HepG2 (cell line): Measurements from ENCODE around the gene ANKUB1. TPM values are rescaled to one million over a fixed set of nuclear protein-coding genes. Genes with fewer than 3 reads are reported as not detected.

Experiments used
- FOXA3 ChIP-seq: IDR thresholded peaks from 2 replicates; pipeline ENCODE4 v1.6.1; 2016; ENCODE audit warnings: missing genetic modification reagents, missing compliant biosample characterization
- FOXK2 ChIP-seq: fragments of 450-650 bp; IDR thresholded peaks from 2 replicates; pipeline ENCODE4 v1.6.1; 2016
- GTF2F1 ChIP-seq: fragments of 150-350 bp; IDR thresholded peaks from 2 replicates; pipeline ENCODE4 v1.6.1; 2014; ENCODE audit warnings: low read length
- MXI1 ChIP-seq: IDR thresholded peaks from 3 replicates; pipeline ENCODE4 v1.6.1; 2012; ENCODE audit warnings: low read depth, low read length, inconsistent platforms, borderline replicate concordance
- NCOA2 ChIP-seq: sonication (generic); formaldehyde crosslinking; IDR thresholded peaks from 2 replicates; pipeline ENCODE4 v1.8.0; 2022; ENCODE audit warnings: inconsistent platforms
- NFIB ChIP-seq: sonication (generic); formaldehyde crosslinking; IDR thresholded peaks from 2 replicates; pipeline ENCODE4 v1.9.0; 2021; ENCODE audit warnings: missing genetic modification reagents, mild to moderate bottlenecking, borderline replicate concordance
- SALL2 ChIP-seq: sonication (generic); formaldehyde crosslinking; IDR thresholded peaks from 2 replicates; pipeline ENCODE4 v1.8.1; 2023; ENCODE audit warnings: mild to moderate bottlenecking, missing genetic modification reagents, inconsistent platforms
- SRF ChIP-seq: IDR thresholded peaks from 2 replicates; pipeline ENCODE4 v1.6.1; 2011; ENCODE audit warnings: mild to moderate bottlenecking, low read depth, low read length, moderate library complexity
- ZFP36L2 ChIP-seq: sonication (generic); formaldehyde crosslinking; IDR thresholded peaks from 2 replicates; pipeline ENCODE4 v1.4.0; 2020; ENCODE audit warnings: missing genetic modification reagents
- ZMYM4 ChIP-seq: sonication (generic); formaldehyde crosslinking; IDR thresholded peaks from 2 replicates; pipeline ENCODE4 v1.8.1; 2023; ENCODE audit warnings: mild to moderate bottlenecking, missing genetic modification reagents
- ZNF12 ChIP-seq: sonication (generic); formaldehyde crosslinking; IDR thresholded peaks from 2 replicates; pipeline ENCODE4 v1.5.0; 2020; ENCODE audit warnings: missing genetic modification reagents
- ZNF253 ChIP-seq: sonication (generic); formaldehyde crosslinking; IDR thresholded peaks from 2 replicates; pipeline ENCODE4 v1.8.0; 2022; ENCODE audit warnings: mild to moderate bottlenecking, missing genetic modification reagents, borderline replicate concordance
- ZNF619 ChIP-seq: sonication (generic); formaldehyde crosslinking; IDR thresholded peaks from 2 replicates; pipeline ENCODE4 v1.4.0; 2020; ENCODE audit warnings: mild to moderate bottlenecking, missing genetic modification reagents
- polyA plus RNA-seq, 8 experiments: library from polyadenylated mRNA; depleted of rRNA in 3 of 8; stranded (reverse) in 7 of 8; unstranded in 1 of 8; fragments of >200 nt; fragmentation: Illumina TruSeq in 4 of 8; extraction: Trizol in 4 of 8; gene quantifications; 2 replicates each; pipeline versions ENCODE4 v1.2.1 to v1.2.3, GENCODE V29; 2011 to 2016; ENCODE audit warnings: low read depth in 4 of 8, missing spikeins in 1 of 8, mixed read lengths in 1 of 8; ENCODE audit not compliant: insufficient read depth in 1 of 8
- total RNA-seq, 5 experiments: library from RNA; depleted of rRNA; stranded (reverse); fragments of >200 nt; fragmentation: Illumina TruSeq; extraction: Trizol; gene quantifications; 2 replicates each; pipeline ENCODE4 v1.2.3, GENCODE V29; 2016; ENCODE audit warnings: low read depth in 1 of 5
- TF ChIP-seq, protein P1 (sequence below): sonication (generic); formaldehyde crosslinking; IDR thresholded peaks from 2 replicates; pipeline ENCODE4 v1.8.1; 2023; ENCODE audit warnings: mild to moderate bottlenecking, moderate library complexity, missing genetic modification reagents
- TF ChIP-seq, protein P2 (sequence below): sonication (generic); formaldehyde crosslinking; IDR thresholded peaks from 2 replicates; pipeline ENCODE4 v1.4.0; 2020; ENCODE audit warnings: mild to moderate bottlenecking, low read depth, missing genetic modification reagents
- TF ChIP-seq, protein P3 (sequence below): IDR thresholded peaks from 2 replicates; pipeline ENCODE4 v1.6.1; 2016
- TF ChIP-seq, protein P4 (sequence below): sonication (generic); formaldehyde crosslinking; IDR thresholded peaks from 2 replicates; pipeline ENCODE4 v1.4.0; 2020; ENCODE audit warnings: missing genetic modification reagents, borderline replicate concordance
- TF ChIP-seq, protein P5 (sequence below): sonication (generic); formaldehyde crosslinking; IDR thresholded peaks from 2 replicates; pipeline ENCODE4 v1.5.0; 2020; ENCODE audit warnings: mild to moderate bottlenecking, missing genetic modification reagents
- TF ChIP-seq, protein P6 (sequence below): sonication (generic); formaldehyde crosslinking; conservative IDR thresholded peaks from 2 replicates; pipeline ENCODE4 v1.8.0; 2022; ENCODE audit warnings: mild to moderate bottlenecking, moderate library complexity, missing genetic modification reagents

Gene ANKUB1
- total and polyA plus RNA-seq, 2 of the 13 experiments (the other 11 are each of a cell fraction or from before 2014, with no cell fraction given): not detected

DNA sequence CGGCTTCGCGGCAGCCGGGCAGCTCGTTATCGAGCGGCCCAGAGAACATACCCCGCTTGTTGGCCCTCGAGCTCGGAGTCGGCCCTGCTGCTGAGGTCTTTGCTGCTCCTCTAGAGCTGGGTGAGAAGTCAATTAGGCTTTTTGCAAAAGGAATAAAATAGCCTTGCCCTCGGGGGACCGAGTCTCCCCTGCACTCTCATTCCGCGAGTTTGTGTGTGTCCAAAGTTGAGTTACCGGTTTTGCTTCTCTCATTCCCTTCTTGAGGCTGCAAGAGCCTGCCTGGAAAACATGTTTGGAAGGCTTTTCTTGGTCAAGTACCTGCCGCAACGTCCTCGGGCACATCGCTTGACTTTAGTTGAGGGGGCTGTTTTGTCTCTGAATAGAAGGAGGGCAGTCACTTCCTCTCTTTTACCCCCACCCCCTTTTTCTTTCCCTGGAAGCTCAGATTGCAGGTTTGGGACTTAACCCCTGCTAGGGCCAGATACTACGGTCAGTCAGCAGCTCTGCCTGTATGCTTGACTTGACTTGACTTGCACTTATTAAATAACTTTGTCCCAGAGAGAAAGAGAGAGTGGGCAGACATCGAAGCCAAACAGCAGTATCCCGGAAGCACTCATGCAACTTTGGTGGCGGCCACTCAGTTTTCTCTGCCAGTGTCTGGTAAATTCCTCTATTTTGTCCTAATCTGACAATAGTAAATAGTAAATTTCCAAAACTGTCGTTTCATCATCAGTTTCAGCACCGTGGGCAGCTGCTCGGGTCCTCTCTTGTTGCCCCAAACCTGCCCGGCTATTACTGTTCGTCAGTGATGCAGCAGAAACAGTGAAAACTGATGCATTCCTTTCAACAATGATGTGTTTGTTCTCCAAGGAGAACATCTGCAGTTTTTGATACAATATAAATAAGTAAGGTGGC is 21.3 kb upstream of the ANKUB1 start (continued):
- TF ChIP-seq ZFP36L2 (no peak), MXI1 (no peak), GTF2F1 (no peak), FOXK2 (no peak), ZNF253 (CRISPR knock-in tag) (no peak), FOXA3 (no peak), ZNF619 (CRISPR knock-in tag) (no peak; the same call in 1 of the 2 replicates), ZMYM4 (no peak), NFIB (no peak), SRF (no peak), ZNF12 (CRISPR knock-in tag) (no peak), SALL2 (CRISPR knock-in tag) (0 out of 2 replicates have a peak, but pooled peaks have one; percentile 14), NCOA2 (CRISPR knock-in tag) (no peak)
- TF ChIP-seq, protein P1, sequence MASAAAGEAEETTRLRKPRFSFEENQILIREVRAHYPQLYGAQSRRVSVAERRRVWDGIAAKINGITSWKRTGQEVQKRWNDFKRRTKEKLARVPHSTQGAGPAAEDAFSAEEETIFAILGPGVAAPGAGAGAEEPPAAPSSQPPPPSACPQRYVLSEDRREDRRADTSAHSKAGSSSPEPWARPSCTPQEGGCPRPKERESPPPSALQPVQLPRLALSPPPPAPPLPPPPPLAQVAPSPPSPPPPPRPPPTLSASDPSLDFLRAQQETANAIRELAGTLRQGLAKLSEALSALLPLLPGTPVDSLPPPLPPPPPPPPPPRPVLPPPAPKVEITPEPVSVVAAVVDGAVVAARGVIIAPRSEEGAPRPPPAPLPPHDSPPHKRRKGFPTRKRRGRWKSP: no peak
- TF ChIP-seq, protein P2, sequence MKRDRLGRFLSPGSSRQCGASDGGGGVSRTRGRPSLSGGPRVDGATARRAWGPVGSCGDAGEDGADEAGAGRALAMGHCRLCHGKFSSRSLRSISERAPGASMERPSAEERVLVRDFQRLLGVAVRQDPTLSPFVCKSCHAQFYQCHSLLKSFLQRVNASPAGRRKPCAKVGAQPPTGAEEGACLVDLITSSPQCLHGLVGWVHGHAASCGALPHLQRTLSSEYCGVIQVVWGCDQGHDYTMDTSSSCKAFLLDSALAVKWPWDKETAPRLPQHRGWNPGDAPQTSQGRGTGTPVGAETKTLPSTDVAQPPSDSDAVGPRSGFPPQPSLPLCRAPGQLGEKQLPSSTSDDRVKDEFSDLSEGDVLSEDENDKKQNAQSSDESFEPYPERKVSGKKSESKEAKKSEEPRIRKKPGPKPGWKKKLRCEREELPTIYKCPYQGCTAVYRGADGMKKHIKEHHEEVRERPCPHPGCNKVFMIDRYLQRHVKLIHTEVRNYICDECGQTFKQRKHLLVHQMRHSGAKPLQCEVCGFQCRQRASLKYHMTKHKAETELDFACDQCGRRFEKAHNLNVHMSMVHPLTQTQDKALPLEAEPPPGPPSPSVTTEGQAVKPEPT (CRISPR knock-in tag): no peak
- TF ChIP-seq, protein P3, sequence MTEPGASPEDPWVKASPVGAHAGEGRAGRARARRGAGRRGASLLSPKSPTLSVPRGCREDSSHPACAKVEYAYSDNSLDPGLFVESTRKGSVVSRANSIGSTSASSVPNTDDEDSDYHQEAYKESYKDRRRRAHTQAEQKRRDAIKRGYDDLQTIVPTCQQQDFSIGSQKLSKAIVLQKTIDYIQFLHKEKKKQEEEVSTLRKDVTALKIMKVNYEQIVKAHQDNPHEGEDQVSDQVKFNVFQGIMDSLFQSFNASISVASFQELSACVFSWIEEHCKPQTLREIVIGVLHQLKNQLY (CRISPR knock-in tag): no peak
- TF ChIP-seq, protein P4, sequence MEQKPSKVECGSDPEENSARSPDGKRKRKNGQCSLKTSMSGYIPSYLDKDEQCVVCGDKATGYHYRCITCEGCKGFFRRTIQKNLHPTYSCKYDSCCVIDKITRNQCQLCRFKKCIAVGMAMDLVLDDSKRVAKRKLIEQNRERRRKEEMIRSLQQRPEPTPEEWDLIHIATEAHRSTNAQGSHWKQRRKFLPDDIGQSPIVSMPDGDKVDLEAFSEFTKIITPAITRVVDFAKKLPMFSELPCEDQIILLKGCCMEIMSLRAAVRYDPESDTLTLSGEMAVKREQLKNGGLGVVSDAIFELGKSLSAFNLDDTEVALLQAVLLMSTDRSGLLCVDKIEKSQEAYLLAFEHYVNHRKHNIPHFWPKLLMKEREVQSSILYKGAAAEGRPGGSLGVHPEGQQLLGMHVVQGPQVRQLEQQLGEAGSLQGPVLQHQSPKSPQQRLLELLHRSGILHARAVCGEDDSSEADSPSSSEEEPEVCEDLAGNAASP (CRISPR knock-in tag): no peak
- TF ChIP-seq, protein P5, sequence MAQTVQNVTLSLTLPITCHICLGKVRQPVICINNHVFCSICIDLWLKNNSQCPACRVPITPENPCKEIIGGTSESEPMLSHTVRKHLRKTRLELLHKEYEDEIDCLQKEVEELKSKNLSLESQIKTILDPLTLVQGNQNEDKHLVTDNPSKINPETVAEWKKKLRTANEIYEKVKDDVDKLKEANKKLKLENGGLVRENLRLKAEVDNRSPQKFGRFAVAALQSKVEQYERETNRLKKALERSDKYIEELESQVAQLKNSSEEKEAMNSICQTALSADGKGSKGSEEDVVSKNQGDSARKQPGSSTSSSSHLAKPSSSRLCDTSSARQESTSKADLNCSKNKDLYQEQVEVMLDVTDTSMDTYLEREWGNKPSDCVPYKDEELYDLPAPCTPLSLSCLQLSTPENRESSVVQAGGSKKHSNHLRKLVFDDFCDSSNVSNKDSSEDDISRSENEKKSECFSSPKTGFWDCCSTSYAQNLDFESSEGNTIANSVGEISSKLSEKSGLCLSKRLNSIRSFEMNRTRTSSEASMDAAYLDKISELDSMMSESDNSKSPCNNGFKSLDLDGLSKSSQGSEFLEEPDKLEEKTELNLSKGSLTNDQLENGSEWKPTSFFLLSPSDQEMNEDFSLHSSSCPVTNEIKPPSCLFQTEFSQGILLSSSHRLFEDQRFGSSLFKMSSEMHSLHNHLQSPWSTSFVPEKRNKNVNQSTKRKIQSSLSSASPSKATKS (CRISPR knock-in tag): 0 out of 2 replicates have a peak, but pooled peaks have one; percentile 26
- TF ChIP-seq, protein P6, sequence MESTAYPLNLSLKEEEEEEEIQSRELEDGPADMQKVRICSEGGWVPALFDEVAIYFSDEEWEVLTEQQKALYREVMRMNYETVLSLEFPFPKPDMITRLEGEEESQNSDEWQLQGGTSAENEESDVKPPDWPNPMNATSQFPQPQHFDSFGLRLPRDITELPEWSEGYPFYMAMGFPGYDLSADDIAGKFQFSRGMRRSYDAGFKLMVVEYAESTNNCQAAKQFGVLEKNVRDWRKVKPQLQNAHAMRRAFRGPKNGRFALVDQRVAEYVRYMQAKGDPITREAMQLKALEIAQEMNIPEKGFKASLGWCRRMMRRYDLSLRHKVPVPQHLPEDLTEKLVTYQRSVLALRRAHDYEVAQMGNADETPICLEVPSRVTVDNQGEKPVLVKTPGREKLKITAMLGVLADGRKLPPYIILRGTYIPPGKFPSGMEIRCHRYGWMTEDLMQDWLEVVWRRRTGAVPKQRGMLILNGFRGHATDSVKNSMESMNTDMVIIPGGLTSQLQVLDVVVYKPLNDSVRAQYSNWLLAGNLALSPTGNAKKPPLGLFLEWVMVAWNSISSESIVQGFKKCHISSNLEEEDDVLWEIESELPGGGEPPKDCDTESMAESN (CRISPR knock-in tag): no peak
